Esophagus muscularis mucosa (tissue), 4 donors: Measurements from ENCODE around the gene HOXD4. TPM values are rescaled to one million over a fixed set of nuclear protein-coding genes. Genes with fewer than 3 reads are reported as not detected.

Experiments
- DNase-seq: peaks from one replicate; pipeline ENCODE4 v3.0.0-alpha.2; 2017; ENCODE audit errors: extremely low spot score
- H3K27ac ChIP-seq, 4 donors: fragments of 200-600 bp; sonication (generic); replicated peaks in 1 of 4; 1 replicate in 3 of 4; 2 replicates in 1 of 4; pipeline ENCODE4 v1.5.1; 2016 to 2019; ENCODE audit warnings: mild to moderate bottlenecking in 1 of 4
- H3K27me3 ChIP-seq, 4 donors: fragments of 200-600 bp; sonication (generic); one replicate each; pipeline versions ENCODE4 v1.5.1 to v1.6.0; 2016 to 2019
- H3K36me3 ChIP-seq, 4 donors: fragments of 200-600 bp; sonication (generic); one replicate each; pipeline ENCODE4 v1.5.1; 2016 to 2019
- H3K4me1 ChIP-seq, 4 donors: fragments of 200-600 bp; sonication (generic); one replicate each; pipeline ENCODE4 v1.5.1; 2016 to 2019
- H3K4me3 ChIP-seq, 4 donors: fragments of 200-600 bp; sonication (generic); 1 replicate in 2 of 4; 2 replicates in 2 of 4; pipeline ENCODE4 v1.5.1; 2016 to 2019; ENCODE audit warnings: mild to moderate bottlenecking in 4 of 4, moderate library complexity in 1 of 4
- H3K9me3 ChIP-seq, 4 donors: fragments of 200-600 bp; sonication (generic); 1 replicate in 3 of 4; 2 replicates in 1 of 4; pipeline ENCODE4 v1.5.1; 2016 to 2019
- EP300 ChIP-seq: sonication (generic); formaldehyde crosslinking; IDR thresholded peaks from one replicate; pipeline ENCODE4 v1.6.1; 2017; ENCODE audit warnings: antibody characterized with exemption
- POLR2A ChIP-seq: fragments of 450-650 bp; IDR thresholded peaks from one replicate; pipeline ENCODE4 v1.6.1; 2017; ENCODE audit warnings: antibody characterized with exemption, moderate library complexity, mild to moderate bottlenecking, low read depth
- POLR2AphosphoS5 ChIP-seq, 2 donors: sonication (generic); formaldehyde crosslinking; IDR thresholded peaks; one replicate each; pipeline ENCODE4 v1.6.1; 2017; ENCODE audit warnings: antibody characterized with exemption in 2 of 2
- WGBS: methylation state at CpG from one replicate; pipeline ENCODE4 v1.1.5; 2018; 5-methylcytosine and 5-hydroxymethylcytosine counted together
- intact Hi-C: fragments of 100-400 bp; cut with DNase I; formaldehyde crosslinking; loops from one replicate; pipeline ENCODE4 v1.15.1; 2023
- total RNA-seq, 4 donors: library from RNA; depleted of rRNA; stranded (reverse); fragments of >200 nt; gene quantifications; one replicate each; pipeline versions ENCODE4 v1.1.0 to v1.2.1, GENCODE V29; 2016
- TF ChIP-seq, protein P1 (sequence below), 3 experiments: fragments of 200-600 bp in 2 of 3; fragments of 450-650 bp in 1 of 3; sonication (generic) in 2 of 3; IDR thresholded peaks; one replicate each; pipeline ENCODE4 v1.5.1; 2017 to 2019; ENCODE audit warnings: antibody characterized with exemption in 3 of 3, mild to moderate bottlenecking in 2 of 3, moderate library complexity in 1 of 3

Gene HOXD4
- total RNA-seq, 4 donors from 2014 or later, result 0.66 to 2.9 (median 1.9) TPM

DNA sequence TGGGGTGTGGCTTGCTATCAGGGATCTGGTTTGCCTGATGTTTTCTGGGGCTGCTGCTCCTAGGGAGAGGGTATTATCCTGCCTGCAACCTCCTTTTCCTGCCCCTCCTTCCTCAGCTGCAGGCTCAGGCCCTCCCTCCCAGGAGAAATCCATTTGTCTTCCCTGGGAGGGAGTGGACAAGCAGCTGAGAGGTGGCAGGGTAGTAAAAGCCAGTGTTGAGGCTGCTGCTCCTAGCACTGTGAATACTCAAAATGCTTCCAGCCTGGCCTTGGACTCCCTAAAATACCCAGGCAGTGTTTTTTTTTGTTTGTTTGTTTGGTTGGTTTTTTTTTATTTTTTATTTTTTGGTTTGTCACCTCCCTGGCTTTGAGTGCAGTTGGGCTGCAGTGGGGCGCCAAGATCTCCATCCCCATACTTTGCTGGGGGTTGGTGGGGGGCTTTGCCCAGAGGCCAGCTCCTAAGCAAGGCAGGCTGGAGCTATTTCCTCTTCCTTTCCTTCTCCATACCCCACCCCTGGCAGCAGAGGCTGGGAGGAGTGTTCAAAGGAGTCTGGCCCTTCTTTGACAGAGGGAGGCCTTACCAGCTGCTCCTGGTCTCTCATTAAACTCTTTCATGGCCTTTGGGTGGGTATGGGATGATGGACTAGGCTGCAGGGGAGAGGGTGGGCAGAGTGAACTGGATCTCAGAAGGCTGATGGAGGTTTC, 19.4 kb downstream of the HOXD4 start:
- intact Hi-C loops, result no loop called here
- DNase-seq, result no peak
- no peak overlapping the region for H3K27ac ChIP-seq
- no peaks in the 10 kb centered on the region for H3K9me3 ChIP-seq
- H3K4me3 ChIP-seq, result no peak overlapping the region
- H3K27me3 ChIP-seq, result peaks cover 0 to 100% (median 58%) of the 10 kb centered on the region in 4 donors
- H3K36me3 ChIP-seq, result no peaks in the 10 kb centered on the region
- TF ChIP-seq POLR2A (no peak), POLR2AphosphoS5 (IDR thresholded peaks at IDR 0.05) (no peak)
- peaks cover 0 to 27% (median 19%) of the 10 kb centered on the region in 4 donors for H3K4me1 ChIP-seq
- WGBS, result 88% methylated on average over 1 of the region's 1 CpG

DNA sequence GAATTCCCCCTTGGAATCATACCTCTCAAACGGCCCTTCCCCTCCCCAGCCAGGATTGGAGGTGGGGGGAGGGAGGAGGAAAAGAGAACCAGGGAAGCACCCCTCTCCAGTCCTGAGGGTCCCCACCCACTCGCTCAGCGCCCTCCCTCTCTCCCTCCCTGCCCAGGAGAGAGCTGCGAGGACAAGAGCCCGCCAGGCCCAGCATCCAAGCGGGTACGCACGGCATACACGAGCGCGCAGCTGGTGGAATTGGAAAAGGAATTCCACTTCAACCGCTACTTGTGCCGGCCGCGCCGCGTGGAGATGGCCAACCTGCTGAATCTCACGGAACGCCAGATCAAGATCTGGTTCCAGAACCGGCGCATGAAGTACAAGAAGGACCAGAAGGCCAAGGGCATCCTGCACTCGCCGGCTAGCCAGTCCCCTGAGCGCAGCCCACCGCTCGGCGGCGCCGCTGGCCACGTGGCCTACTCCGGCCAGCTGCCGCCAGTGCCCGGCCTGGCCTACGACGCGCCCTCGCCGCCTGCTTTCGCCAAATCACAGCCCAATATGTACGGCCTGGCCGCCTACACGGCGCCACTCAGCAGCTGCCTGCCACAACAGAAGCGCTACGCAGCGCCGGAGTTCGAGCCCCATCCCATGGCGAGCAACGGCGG, 20.1 kb downstream of the HOXD4 start:
- Histone ChIP-seq H3K27ac (no peak overlapping the region), H3K36me3 (no peaks in the 10 kb centered on the region), H3K4me1 (peaks cover 0 to 27% (median 19%) of the 10 kb centered on the region in 4 donors), H3K9me3 (no peaks in the 10 kb centered on the region), H3K27me3 (peaks cover 0 to 100% (median 56%) of the 10 kb centered on the region in 4 donors), H3K4me3 (peak overlapping the region in 2 of 4 donors; percentile 5 to 9)
- TF ChIP-seq, protein P1, sequence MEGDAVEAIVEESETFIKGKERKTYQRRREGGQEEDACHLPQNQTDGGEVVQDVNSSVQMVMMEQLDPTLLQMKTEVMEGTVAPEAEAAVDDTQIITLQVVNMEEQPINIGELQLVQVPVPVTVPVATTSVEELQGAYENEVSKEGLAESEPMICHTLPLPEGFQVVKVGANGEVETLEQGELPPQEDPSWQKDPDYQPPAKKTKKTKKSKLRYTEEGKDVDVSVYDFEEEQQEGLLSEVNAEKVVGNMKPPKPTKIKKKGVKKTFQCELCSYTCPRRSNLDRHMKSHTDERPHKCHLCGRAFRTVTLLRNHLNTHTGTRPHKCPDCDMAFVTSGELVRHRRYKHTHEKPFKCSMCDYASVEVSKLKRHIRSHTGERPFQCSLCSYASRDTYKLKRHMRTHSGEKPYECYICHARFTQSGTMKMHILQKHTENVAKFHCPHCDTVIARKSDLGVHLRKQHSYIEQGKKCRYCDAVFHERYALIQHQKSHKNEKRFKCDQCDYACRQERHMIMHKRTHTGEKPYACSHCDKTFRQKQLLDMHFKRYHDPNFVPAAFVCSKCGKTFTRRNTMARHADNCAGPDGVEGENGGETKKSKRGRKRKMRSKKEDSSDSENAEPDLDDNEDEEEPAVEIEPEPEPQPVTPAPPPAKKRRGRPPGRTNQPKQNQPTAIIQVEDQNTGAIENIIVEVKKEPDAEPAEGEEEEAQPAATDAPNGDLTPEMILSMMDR (IDR thresholded peaks at IDR 0.05), result no peak
- TF ChIP-seq EP300 (no peak), POLR2AphosphoS5 (IDR thresholded peaks at IDR 0.05) (no peak)
- intact Hi-C loops, result no loop called here
- 21% methylated on average over 25 of the region's 51 CpGs for WGBS
- DNase-seq, result no peak

DNA sequence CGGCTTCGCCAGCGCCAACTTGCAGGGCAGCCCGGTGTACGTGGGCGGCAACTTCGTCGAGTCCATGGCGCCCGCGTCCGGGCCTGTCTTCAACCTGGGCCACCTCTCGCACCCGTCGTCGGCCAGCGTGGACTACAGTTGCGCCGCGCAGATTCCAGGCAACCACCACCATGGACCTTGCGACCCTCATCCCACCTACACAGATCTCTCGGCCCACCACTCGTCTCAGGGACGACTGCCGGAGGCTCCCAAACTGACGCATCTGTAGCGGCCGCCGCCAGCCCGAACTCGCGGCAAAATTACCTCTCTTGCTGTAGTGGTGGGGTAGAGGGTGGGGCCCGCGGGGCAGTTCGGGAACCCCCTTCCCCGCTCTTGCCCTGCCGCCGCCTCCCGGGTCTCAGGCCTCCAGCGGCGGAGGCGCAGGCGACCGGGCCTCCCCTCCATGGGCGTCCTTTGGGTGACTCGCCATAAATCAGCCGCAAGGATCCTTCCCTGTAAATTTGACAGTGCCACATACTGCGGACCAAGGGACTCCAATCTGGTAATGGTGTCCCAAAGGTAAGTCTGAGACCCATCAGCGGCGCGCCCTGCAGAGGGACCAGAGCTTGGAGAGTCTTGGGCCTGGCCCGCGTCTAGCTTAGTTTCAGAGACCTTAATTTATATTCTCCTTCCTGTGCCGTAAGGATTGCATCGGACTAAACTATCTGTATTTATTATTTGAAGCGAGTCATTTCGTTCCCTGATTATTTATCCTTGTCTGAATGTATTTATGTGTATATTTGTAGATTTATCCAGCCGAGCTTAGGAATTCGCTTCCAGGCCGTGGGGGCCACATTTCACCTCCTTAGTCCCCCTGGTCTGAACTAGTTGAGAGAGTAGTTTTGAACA, 20.9 kb downstream of the HOXD4 start:
- Histone ChIP-seq H3K4me3 (peak overlapping the region in 2 of 4 donors; percentile 5 to 9), H3K27me3 (peaks cover 0 to 100% (median 59%) of the 10 kb centered on the region in 4 donors), H3K9me3 (no peaks in the 10 kb centered on the region), H3K36me3 (no peaks in the 10 kb centered on the region), H3K27ac (no peak overlapping the region), H3K4me1 (peaks cover 0 to 27% (median 19%) of the 10 kb centered on the region in 4 donors)
- TF ChIP-seq, protein P1 (IDR thresholded peaks at IDR 0.05), result no peak
- TF ChIP-seq POLR2A (no peak), EP300 (no peak), POLR2AphosphoS5 (IDR thresholded peaks at IDR 0.05) (no peak)
- intact Hi-C loops, result no loop called here
- 28% methylated on average over 14 of the region's 60 CpGs for WGBS
- DNase-seq, result no peak

DNA sequence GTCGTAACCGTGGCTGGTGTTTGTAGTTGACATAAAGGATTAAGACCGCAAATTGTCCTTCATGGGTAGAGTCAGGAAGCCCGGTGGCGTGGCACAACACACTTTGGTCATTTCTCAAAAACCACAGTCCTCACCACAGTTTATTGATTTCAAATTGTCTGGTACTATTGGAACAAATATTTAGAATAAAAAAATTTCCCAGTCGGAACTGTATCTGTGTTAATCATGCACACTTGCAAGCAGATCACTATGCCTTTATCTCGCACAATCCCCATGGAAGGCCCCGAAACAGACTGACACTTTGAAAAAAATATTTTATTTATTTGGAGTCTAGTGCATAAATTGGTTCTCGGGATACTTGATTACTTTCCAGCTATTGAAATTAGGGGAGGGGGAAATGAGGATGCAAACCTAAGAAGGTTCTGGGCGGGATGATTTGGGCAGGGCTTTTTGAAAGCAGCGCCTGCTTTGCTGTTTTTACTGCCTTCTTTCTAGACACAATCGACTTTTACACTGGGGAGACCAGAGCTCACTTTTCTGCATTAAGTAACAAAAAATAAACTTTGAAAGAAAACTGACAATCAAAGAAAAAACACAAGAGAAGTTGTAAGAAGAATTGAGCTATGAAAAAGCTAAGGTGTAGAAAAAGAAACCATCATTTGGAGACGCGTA, 21.7 kb downstream of the HOXD4 start:
- Histone ChIP-seq H3K4me3 (no peak overlapping the region), H3K9me3 (no peaks in the 10 kb centered on the region), H3K27ac (no peak overlapping the region), H3K27me3 (peaks cover 0 to 100% (median 66%) of the 10 kb centered on the region in 4 donors), H3K36me3 (no peaks in the 10 kb centered on the region), H3K4me1 (peaks cover 2 to 31% (median 25%) of the 10 kb centered on the region in 4 donors)
- no peak for DNase-seq
- TF ChIP-seq POLR2A, result no peak
- no peak for TF ChIP-seq EP300
- TF ChIP-seq, protein P1 (IDR thresholded peaks at IDR 0.05), result no peak
- no peak for TF ChIP-seq POLR2AphosphoS5 (IDR thresholded peaks at IDR 0.05)
- intact Hi-C loops, result no loop called here
- 42% methylated on average over 14 of the region's 14 CpGs for WGBS
